ENCODE results near the gene SMARCC2.

- no peak for TF ChIP-seq CTCF (IDR thresholded peaks at IDR 0.05)
- TF ChIP-seq POLR2AphosphoS5 (IDR thresholded peaks at IDR 0.05): no peak
- no peak for TF ChIP-seq POLR2A (IDR thresholded peaks at IDR 0.05)
Observed at GRCh38 chr12:56159482-56160192, 29.6 kb downstream of the SMARCC2 start.
